ENCODE measurements around the gene MRPS22. TPM values are rescaled to one million over a fixed set of nuclear protein-coding genes. Genes with fewer than 3 reads are reported as not detected.
A peak's percentile ranks its signal among the peaks of the same experiment; 100 is the strongest.

MRPS22 gene
- total RNA-seq (2014; rRNA removed; shearing (Covaris generic)): 120 and 201 TPM in 2 replicates

GRCh38 chr3:139343895-139344856 lies at the start of gene MRPS22:
MRPS22 (plus strand) TSS chr3:139344020; CDS start chr3:139344027, 7 bp downstream.
- in situ Hi-C loops (cut with HindIII; ENCODE audit: low sequenced_read_pairs): no loop called here
- peak; percentile 94 for DNase-seq (ENCODE audit: low spot score)

- in situ Hi-C loops (cut with HindIII; ENCODE audit: low sequenced_read_pairs): no loop called here
Observed at GRCh38 chr3:139295040-139295439, 48.8 kb upstream of the MRPS22 start.

GRCh38 chr3:139296141-139296718 lies 47.6 kb upstream of the MRPS22 start:
- in situ Hi-C loops (cut with HindIII; ENCODE audit: low sequenced_read_pairs): no loop called here
- no peak for DNase-seq (ENCODE audit: low spot score)

More at GRCh38 chr3:139295040-139295439, 48.8 kb upstream of the MRPS22 start:
- no peak for DNase-seq (ENCODE audit: low spot score)

- no peak for DNase-seq (ENCODE audit: low spot score)
- in situ Hi-C loops (cut with HindIII; ENCODE audit: low sequenced_read_pairs): no loop called here
Observed at GRCh38 chr3:139297588-139298311, 46.1 kb upstream of the MRPS22 start.

- in situ Hi-C loops (cut with HindIII; ENCODE audit: low sequenced_read_pairs): loop anchor here (25.0 kb wide), 1 partner anchor 337 kb away; no protein-coding TSS in a partner anchor
- no peak for DNase-seq (ENCODE audit: low spot score)
Observed at GRCh38 chr3:139299261-139300132, 44.3 kb upstream of the MRPS22 start.

GRCh38 chr3:139300416-139300815 lies 43.4 kb upstream of the MRPS22 start:
- DNase-seq (ENCODE audit: low spot score): no peak
- in situ Hi-C loops (cut with HindIII; ENCODE audit: low sequenced_read_pairs): loop anchor here (25.0 kb wide), 1 partner anchor 338 kb away; no protein-coding TSS in a partner anchor

GRCh38 chr3:139301183-139301582 lies 42.6 kb upstream of the MRPS22 start:
- no peak for DNase-seq (ENCODE audit: low spot score)
- in situ Hi-C loops (cut with HindIII; ENCODE audit: low sequenced_read_pairs): loop anchor here (25.0 kb wide), 1 partner anchor 339 kb away; no protein-coding TSS in a partner anchor

- in situ Hi-C loops (cut with HindIII; ENCODE audit: low sequenced_read_pairs): loop anchor here (25.0 kb wide), 1 partner anchor 339 kb away; no protein-coding TSS in a partner anchor
- no peak for DNase-seq (ENCODE audit: low spot score)
Observed at GRCh38 chr3:139301654-139302053, 42.2 kb upstream of the MRPS22 start.

- in situ Hi-C loops (cut with HindIII; ENCODE audit: low sequenced_read_pairs): loop anchor here (25.0 kb wide), 1 partner anchor 340 kb away; no protein-coding TSS in a partner anchor
- no peak for DNase-seq (ENCODE audit: low spot score)
Observed at GRCh38 chr3:139302084-139302800, 41.6 kb upstream of the MRPS22 start.

- in situ Hi-C loops (cut with HindIII; ENCODE audit: low sequenced_read_pairs): loop anchor here (25.0 kb wide), 1 partner anchor 340 kb away; no protein-coding TSS in a partner anchor
- no peak for DNase-seq (ENCODE audit: low spot score)
Observed at GRCh38 chr3:139302801-139303113, 41.1 kb upstream of the MRPS22 start.

- no peak for DNase-seq (ENCODE audit: low spot score)
- in situ Hi-C loops (cut with HindIII; ENCODE audit: low sequenced_read_pairs): loop anchor here (25.0 kb wide), 1 partner anchor 341 kb away; no protein-coding TSS in a partner anchor
Observed at GRCh38 chr3:139303216-139303615, 40.6 kb upstream of the MRPS22 start.

- in situ Hi-C loops (cut with HindIII; ENCODE audit: low sequenced_read_pairs): loop anchor here (25.0 kb wide), 1 partner anchor 342 kb away; no protein-coding TSS in a partner anchor
- no peak for DNase-seq (ENCODE audit: low spot score)
Observed at GRCh38 chr3:139304383-139304782, 39.4 kb upstream of the MRPS22 start.

- DNase-seq (ENCODE audit: low spot score): no peak
- in situ Hi-C loops (cut with HindIII; ENCODE audit: low sequenced_read_pairs): loop anchor here (25.0 kb wide), 1 partner anchor 344 kb away; no protein-coding TSS in a partner anchor
Observed at GRCh38 chr3:139306078-139306477, 37.7 kb upstream of the MRPS22 start.

- in situ Hi-C loops (cut with HindIII; ENCODE audit: low sequenced_read_pairs): loop anchor here (25.0 kb wide), 1 partner anchor 345 kb away; no protein-coding TSS in a partner anchor
- DNase-seq (ENCODE audit: low spot score): no peak
Observed at GRCh38 chr3:139307072-139307491, 36.7 kb upstream of the MRPS22 start.

GRCh38 chr3:139307601-139308555 lies 35.9 kb upstream of the MRPS22 start:
- in situ Hi-C loops (cut with HindIII; ENCODE audit: low sequenced_read_pairs): loop anchor here (25.0 kb wide), 1 partner anchor 346 kb away; no protein-coding TSS in a partner anchor
- no peak for DNase-seq (ENCODE audit: low spot score)

GRCh38 chr3:139308560-139308959 lies 35.3 kb upstream of the MRPS22 start:
- in situ Hi-C loops (cut with HindIII; ENCODE audit: low sequenced_read_pairs): loop anchor here (25.0 kb wide), 1 partner anchor 346 kb away; no protein-coding TSS in a partner anchor
- DNase-seq (ENCODE audit: low spot score): no peak

All from G401 (cell line).